Endothelial cell of umbilical vein (primary cell): ENCODE results near the gene TECPR2.

Source experiments
- EZH2 ChIP-seq: IDR thresholded peaks from 2 replicates; pipeline ENCODE4 v1.6.1; 2012; ENCODE audit warnings: borderline replicate concordance, low read depth, mild to moderate bottlenecking, moderate library complexity, low read length, inconsistent platforms; ENCODE audit not compliant: severe bottlenecking
- GATA2 ChIP-seq: IDR thresholded peaks from 2 replicates; pipeline ENCODE4 v1.7.0; 2011; ENCODE audit warnings: low read depth, mild to moderate bottlenecking, moderate library complexity, mixed read lengths, low read length; ENCODE audit not compliant: insufficient read length, insufficient read depth
- JUN ChIP-seq: IDR thresholded peaks from 2 replicates; pipeline ENCODE4 v1.6.1; 2011; ENCODE audit warnings: borderline replicate concordance, low read depth; ENCODE audit not compliant: insufficient read length, insufficient read depth
- MYC ChIP-seq: IDR thresholded peaks from one replicate; pipeline ENCODE4 v1.6.1; 2011; ENCODE audit warnings: mild to moderate bottlenecking, low read depth, low read length
- POLR2A ChIP-seq: IDR thresholded peaks from 2 replicates; pipeline ENCODE4 v1.6.1; 2012; ENCODE audit warnings: low read depth, mild to moderate bottlenecking, control low read depth, low read length
- POLR2AphosphoS5 ChIP-seq: IDR thresholded peaks from 2 replicates; pipeline ENCODE4 v1.6.1; 2012; ENCODE audit warnings: low read depth, mild to moderate bottlenecking, control low read depth, low read length, moderate library complexity; ENCODE audit not compliant: insufficient read depth
- TF ChIP-seq, protein P1 (sequence below), 2 donors: IDR thresholded peaks; 1 replicate in 1 of 2; 2 replicates in 1 of 2; pipeline ENCODE4 v1.5.1; 2011; ENCODE audit warnings: low read length in 2 of 2, mild to moderate bottlenecking in 2 of 2, moderate library complexity in 2 of 2, control low read depth in 1 of 2, inconsistent platforms in 1 of 2, low read depth in 1 of 2; ENCODE audit not compliant: insufficient read depth in 1 of 2; ENCODE audit errors: extremely low read depth in 1 of 2
- TF ChIP-seq, protein P2 (sequence below): IDR thresholded peaks from 2 replicates; pipeline ENCODE4 v1.6.1; 2011; ENCODE audit not compliant: insufficient read depth, insufficient read length

DNA sequence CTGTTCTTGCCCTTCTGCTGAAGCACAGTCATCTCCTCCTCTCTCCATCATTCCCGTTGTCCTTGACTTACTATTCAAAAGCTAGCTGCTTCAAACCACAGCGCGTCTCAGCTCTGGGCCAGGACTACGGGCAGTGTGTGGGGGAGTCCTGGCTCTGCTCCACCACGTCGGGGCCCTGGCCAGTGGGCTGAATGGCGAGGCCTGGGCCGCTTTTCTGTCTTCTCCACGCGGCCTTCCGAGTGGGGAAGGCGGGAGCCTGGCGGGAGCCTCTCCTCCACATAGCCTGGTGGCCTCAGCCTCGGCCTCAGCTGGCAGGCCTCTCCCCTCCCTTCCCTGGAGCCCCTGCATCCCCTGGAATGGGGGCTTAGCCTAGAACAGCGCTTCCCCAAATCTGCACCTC, 130.4 kb downstream of the TECPR2 start:
- TF ChIP-seq EZH2, result no peak
- TF ChIP-seq, protein P1, sequence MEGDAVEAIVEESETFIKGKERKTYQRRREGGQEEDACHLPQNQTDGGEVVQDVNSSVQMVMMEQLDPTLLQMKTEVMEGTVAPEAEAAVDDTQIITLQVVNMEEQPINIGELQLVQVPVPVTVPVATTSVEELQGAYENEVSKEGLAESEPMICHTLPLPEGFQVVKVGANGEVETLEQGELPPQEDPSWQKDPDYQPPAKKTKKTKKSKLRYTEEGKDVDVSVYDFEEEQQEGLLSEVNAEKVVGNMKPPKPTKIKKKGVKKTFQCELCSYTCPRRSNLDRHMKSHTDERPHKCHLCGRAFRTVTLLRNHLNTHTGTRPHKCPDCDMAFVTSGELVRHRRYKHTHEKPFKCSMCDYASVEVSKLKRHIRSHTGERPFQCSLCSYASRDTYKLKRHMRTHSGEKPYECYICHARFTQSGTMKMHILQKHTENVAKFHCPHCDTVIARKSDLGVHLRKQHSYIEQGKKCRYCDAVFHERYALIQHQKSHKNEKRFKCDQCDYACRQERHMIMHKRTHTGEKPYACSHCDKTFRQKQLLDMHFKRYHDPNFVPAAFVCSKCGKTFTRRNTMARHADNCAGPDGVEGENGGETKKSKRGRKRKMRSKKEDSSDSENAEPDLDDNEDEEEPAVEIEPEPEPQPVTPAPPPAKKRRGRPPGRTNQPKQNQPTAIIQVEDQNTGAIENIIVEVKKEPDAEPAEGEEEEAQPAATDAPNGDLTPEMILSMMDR (IDR thresholded peaks at IDR 0.05; ENCODE audit: extremely low read depth in 1 of 2, insufficient read depth in 1 of 2, low read depth in 1 of 2, low read length in 2 of 2), result no peak
- TF ChIP-seq POLR2AphosphoS5, result no peak
- TF ChIP-seq POLR2A, result no peak
- no peak for TF ChIP-seq MYC
- TF ChIP-seq GATA2, result no peak
- no peak for TF ChIP-seq JUN
- TF ChIP-seq, protein P2, sequence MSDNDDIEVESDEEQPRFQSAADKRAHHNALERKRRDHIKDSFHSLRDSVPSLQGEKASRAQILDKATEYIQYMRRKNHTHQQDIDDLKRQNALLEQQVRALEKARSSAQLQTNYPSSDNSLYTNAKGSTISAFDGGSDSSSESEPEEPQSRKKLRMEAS, result no peak
